PFSK-1 (cell line): ENCODE measurements around the gene H6PD.

Source experiments
- FOXP2 ChIP-seq: optimal IDR thresholded peaks from 2 replicates; pipeline ENCODE3; 2011; ENCODE audit warnings: borderline replicate concordance, control low read depth, inconsistent platforms; ENCODE audit not compliant: insufficient read depth; ENCODE audit errors: extremely low read length, extremely low read depth
- POLR2AphosphoS5 ChIP-seq: IDR thresholded peaks from 2 replicates; pipeline ENCODE4 v1.6.1; 2012; ENCODE audit warnings: low read depth, mild to moderate bottlenecking, control low read depth, low read length, moderate library complexity
- SIN3A ChIP-seq: IDR thresholded peaks from 2 replicates; pipeline ENCODE4 v1.6.1; 2012; ENCODE audit warnings: mild to moderate bottlenecking, low read length, moderate library complexity, borderline replicate concordance; ENCODE audit not compliant: insufficient read depth

GRCh38 chr1:9187004-9187403 lies 47.6 kb upstream of the H6PD start:
- TF ChIP-seq POLR2AphosphoS5 (no peak), FOXP2 (no peak), SIN3A (no peak)
